ENCODE measurements around the gene FSIP1.

The FSIP1 gene

DNA sequence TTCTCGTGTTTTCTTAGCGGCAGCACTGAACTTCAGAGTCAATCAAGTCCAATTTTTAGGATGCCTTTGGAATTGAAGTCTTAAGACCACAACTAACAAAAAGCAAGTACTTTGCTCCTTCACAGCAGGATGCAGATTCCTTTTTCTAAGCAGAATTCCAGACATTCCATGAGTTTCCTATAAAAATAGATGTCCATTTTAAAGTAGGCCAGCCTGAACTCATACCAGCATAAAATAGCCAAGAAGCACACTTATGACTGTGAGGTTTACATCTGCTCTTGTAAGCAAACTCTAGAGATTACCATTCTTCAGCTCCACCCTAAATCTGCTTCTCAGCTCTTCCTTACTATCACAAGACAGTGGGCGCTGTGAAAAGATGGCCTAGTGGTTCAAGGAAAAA, 116.0 kb downstream of the FSIP1 start:
- H3K27ac ChIP-seq: peak overlapping the region; percentile 4
- H3K36me3 ChIP-seq (replicated peaks): no peaks in the 10 kb centered on the region
- DNase-seq: peak; percentile 20
- in situ Hi-C loops (cut with HindIII; ENCODE audit: low pct_ligation_motif_present, low sequenced_read_pairs): no loop called here
- H3K27me3 ChIP-seq (replicated peaks): no peaks in the 10 kb centered on the region
- no peak overlapping the region for H3K4me3 ChIP-seq (ENCODE audit: low read depth, low read length)
- TF ChIP-seq, protein P1, sequence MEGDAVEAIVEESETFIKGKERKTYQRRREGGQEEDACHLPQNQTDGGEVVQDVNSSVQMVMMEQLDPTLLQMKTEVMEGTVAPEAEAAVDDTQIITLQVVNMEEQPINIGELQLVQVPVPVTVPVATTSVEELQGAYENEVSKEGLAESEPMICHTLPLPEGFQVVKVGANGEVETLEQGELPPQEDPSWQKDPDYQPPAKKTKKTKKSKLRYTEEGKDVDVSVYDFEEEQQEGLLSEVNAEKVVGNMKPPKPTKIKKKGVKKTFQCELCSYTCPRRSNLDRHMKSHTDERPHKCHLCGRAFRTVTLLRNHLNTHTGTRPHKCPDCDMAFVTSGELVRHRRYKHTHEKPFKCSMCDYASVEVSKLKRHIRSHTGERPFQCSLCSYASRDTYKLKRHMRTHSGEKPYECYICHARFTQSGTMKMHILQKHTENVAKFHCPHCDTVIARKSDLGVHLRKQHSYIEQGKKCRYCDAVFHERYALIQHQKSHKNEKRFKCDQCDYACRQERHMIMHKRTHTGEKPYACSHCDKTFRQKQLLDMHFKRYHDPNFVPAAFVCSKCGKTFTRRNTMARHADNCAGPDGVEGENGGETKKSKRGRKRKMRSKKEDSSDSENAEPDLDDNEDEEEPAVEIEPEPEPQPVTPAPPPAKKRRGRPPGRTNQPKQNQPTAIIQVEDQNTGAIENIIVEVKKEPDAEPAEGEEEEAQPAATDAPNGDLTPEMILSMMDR (IDR thresholded peaks at IDR 0.05; ENCODE audit: low read depth, low read length, missing control alignments): no peak

DNA sequence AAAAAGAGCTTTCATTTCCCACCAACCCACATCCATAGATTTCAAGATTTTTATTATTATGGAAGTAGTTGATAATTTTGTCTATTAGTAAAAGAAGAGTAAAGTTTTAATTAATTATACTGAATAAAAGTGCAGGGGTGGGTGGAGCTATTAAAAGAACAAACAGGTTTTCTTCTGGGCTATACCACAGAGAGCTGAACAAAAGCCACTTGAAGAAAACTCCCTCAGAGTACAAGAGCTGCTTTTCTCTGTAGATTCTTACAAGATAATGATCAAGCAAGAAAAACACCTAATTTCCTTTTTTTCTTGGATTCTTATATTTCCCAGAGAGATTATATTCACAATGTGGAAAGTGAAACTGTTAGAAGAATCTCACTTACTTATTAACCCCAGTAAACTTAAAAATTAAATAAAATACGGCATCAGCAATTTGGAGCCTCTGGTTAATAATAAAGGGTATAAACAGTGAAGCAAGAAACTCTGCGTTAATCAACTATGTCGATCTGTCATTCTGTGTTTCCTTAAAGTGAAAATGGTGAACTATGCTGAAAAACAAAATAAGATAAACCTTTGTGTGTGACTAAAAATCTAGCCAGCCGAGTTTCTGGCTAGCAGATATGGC, 116.9 kb downstream of the FSIP1 start:
- in situ Hi-C loops (cut with HindIII; ENCODE audit: low pct_ligation_motif_present, low sequenced_read_pairs): no loop called here
- Histone ChIP-seq H3K27me3 (replicated peaks) (no peaks in the 10 kb centered on the region), H3K36me3 (replicated peaks) (no peaks in the 10 kb centered on the region), H3K27ac (peak overlapping the region; percentile 1), H3K4me3 (ENCODE audit: low read depth, low read length) (no peak overlapping the region)
- TF ChIP-seq, protein P1 (IDR thresholded peaks at IDR 0.05; ENCODE audit: low read depth, low read length, missing control alignments): no peak
- no peak for DNase-seq

DNA sequence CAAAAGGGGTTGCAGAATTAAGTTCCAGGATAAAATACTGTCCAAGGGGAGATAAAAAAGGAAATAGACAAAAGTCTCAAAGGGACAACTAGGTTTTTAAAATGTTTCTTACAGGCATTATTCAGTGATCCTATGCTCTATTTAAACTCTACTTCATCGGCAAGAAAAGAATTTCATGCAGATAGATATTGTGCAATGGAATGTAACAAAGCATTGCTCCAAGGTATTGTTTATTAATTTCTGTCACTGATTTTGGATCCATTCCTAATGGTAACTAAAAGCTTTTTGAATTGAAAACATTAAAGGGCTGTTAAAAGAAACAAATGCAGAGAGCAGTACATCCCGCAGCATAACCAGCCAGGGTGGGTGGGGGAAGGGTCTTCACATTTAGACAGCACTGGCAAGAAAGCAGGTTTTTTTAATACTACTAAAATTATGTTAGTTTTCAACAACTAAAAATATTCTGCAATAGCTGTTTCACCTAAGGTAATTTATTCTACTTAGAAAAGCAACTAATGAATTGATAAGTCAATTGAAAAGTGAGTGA, 118.9 kb downstream of the FSIP1 start:
- Histone ChIP-seq H3K36me3 (replicated peaks) (no peaks in the 10 kb centered on the region), H3K27ac (no peak overlapping the region), H3K4me3 (ENCODE audit: low read depth, low read length) (no peak overlapping the region), H3K27me3 (replicated peaks) (no peaks in the 10 kb centered on the region)
- TF ChIP-seq, protein P1 (IDR thresholded peaks at IDR 0.05; ENCODE audit: low read depth, low read length, missing control alignments): no peak
- in situ Hi-C loops (cut with HindIII; ENCODE audit: low pct_ligation_motif_present, low sequenced_read_pairs): no loop called here
- DNase-seq: no peak

DNA sequence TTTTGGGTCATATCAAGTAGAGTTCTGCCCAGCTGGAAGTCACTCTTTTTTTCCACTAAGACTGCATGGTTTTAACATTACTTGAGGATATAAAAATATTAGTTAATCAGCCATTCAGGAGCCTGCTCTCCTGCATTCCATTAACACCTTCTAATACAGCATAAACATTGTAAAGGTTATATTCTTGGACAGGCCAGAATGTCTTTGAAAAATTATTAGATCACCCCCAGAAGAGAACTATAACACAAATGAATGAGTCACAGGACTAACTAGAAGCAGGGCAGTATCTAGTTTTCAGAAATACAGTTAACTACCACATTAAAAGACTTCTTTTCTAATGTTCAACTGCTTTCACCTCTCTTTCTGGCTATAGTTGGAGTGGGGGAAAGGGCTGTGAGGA, 120.9 kb downstream of the FSIP1 start:
- in situ Hi-C loops (cut with HindIII; ENCODE audit: low pct_ligation_motif_present, low sequenced_read_pairs): no loop called here
- no peaks in the 10 kb centered on the region for H3K27me3 ChIP-seq (replicated peaks)
- no peaks in the 10 kb centered on the region for H3K36me3 ChIP-seq (replicated peaks)
- no peak overlapping the region for H3K27ac ChIP-seq
- DNase-seq: no peak
- TF ChIP-seq, protein P1 (IDR thresholded peaks at IDR 0.05; ENCODE audit: low read depth, low read length, missing control alignments): no peak
- no peak overlapping the region for H3K4me3 ChIP-seq (ENCODE audit: low read depth, low read length)

DNA sequence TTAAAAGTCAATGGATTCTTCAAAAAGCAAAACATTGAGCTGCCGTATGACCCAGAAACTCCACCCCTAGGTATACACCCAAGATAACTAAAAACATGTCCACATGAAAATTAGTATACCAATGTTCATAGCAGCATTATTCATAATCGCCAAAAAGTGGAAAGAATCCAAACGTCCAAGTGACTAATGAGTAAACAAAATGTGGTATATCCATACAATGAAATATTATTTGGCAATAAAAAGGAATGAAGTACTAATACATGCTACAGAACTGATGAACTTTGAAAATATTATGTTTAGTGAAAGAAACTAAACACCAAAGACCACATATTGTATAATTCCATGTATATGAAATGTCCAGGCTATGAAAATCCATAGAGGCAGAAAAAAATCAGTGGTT, 123.9 kb downstream of the FSIP1 start:
- H3K27ac ChIP-seq: no peak overlapping the region
- TF ChIP-seq, protein P1 (IDR thresholded peaks at IDR 0.05; ENCODE audit: low read depth, low read length, missing control alignments): no peak
- no peaks in the 10 kb centered on the region for H3K36me3 ChIP-seq (replicated peaks)
- H3K4me3 ChIP-seq (ENCODE audit: low read depth, low read length): no peak overlapping the region
- in situ Hi-C loops (cut with HindIII; ENCODE audit: low pct_ligation_motif_present, low sequenced_read_pairs): no loop called here
- no peak for DNase-seq
- no peaks in the 10 kb centered on the region for H3K27me3 ChIP-seq (replicated peaks)

DNA sequence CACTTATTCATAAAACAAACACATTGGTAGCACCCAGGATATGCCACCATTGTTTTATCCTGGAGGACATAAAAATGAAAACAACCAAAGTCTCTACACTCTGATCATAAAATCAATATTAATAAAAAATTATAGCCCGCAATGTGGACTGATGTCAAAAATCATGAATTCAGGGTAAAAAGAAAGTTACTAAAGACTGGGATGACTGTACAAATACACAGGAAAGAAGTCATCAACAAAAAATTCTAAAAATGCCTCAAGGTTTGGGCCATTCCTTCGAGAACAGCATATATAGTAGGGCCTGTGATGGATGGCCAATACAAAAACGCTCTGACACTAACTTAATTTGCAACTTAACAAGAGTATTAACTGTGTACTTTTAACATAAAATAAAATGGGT, 125.0 kb downstream of the FSIP1 start:
- DNase-seq: peak; percentile 56
- Histone ChIP-seq H3K36me3 (replicated peaks) (no peaks in the 10 kb centered on the region), H3K27me3 (replicated peaks) (no peaks in the 10 kb centered on the region), H3K27ac (peak overlapping the region; percentile 30), H3K4me3 (ENCODE audit: low read depth, low read length) (no peak overlapping the region)
- in situ Hi-C loops (cut with HindIII; ENCODE audit: low pct_ligation_motif_present, low sequenced_read_pairs): no loop called here
- TF ChIP-seq, protein P1 (IDR thresholded peaks at IDR 0.05; ENCODE audit: low read depth, low read length, missing control alignments): no peak

Data from brain microvascular endothelial cell (primary cell).